Prostate gland (tissue), 2 donors: ENCODE data around the gene CHN1.

Experiments
- CTCF ChIP-seq, 4 experiments: fragments of 200-600 bp in 2 of 4; fragments of 450-650 bp in 2 of 4; sonication (generic) in 2 of 4; IDR thresholded peaks; 1 replicate in 3 of 4; 2 replicates in 1 of 4; pipeline ENCODE4 v1.5.1; 2016 to 2019; ENCODE audit warnings: antibody characterized with exemption in 4 of 4, mild to moderate bottlenecking in 2 of 4, moderate library complexity in 2 of 4
- POLR2A ChIP-seq: fragments of 450-650 bp; IDR thresholded peaks from one replicate; pipeline ENCODE4 v1.6.1; 2016; ENCODE audit warnings: antibody characterized with exemption, mild to moderate bottlenecking

- TF ChIP-seq CTCF (IDR thresholded peaks at IDR 0.05): no peak
- TF ChIP-seq POLR2A: no peak
Measured at GRCh38 chr2:174868878-174869277, 136.3 kb downstream of the CHN1 start.
